ENCODE results near the gene SPA17.

Gene SPA17

DNA sequence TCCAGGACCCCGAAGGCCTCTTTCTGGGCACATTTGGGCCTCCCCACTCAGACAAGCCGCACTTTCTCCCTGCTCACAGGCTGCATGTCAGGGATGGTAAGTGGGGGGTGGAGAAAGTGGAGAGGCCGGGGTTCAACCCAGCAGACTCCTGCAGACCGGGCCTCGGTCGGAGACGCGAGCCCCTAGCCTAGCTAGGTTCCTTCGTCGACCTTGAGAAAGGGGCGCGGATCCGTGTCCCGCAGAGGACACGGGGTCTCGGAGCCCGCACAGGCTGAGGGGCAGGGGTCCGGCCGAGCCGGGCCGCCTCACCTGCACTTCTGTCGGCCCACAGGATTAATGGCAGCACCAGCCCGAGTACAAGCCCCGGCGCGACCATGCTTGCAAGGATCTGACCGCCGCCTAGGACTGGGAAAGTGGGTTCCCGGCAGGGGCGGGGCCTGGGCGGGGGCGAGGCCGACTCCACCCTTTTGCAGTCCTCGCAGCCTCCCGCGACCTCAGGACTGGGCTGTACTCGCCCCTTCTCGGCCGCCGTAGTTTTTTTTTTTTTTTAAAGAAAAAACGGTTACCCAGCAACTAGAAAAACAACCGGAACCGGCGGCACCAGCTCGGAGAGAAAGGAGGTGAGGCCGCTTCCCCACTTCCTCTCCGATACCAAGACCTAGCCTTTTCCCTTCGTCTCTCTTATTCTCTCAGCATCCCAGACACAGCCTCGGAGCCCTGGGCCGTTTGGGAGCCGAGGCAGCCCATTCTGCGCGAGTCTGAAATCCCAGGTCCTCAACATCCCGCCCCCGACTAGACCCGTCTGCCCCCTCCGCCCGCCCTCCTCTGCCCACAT, at the start of gene SPA17, which contains the start of gene SIAE:
Gene SPA17 (plus strand): TSS at position 572 of the 835 bp plus-strand sequence. CDS start 1,361 bp downstream, outside the sequence.
Gene SIAE (minus strand): TSS at position 407 of the 835 bp plus-strand sequence. CDS start 31 bp downstream, at position 376.
- peak; percentile 85 for DNase-seq (ENCODE audit: low read depth)

GRCh38 chr11:124625504-124626168, 48.1 kb upstream of the SPA17 start:
- no peak for DNase-seq (ENCODE audit: low read depth)

- DNase-seq (ENCODE audit: low read depth): no peak
These were observed 46.2 kb upstream of the SPA17 start for GRCh38 chr11:124627546-124627945.

- DNase-seq (ENCODE audit: low read depth): no peak
These were observed 43.7 kb upstream of the SPA17 start for GRCh38 chr11:124629961-124630360.

GRCh38 chr11:124633355-124633754, 40.3 kb upstream of the SPA17 start:
- no peak for DNase-seq (ENCODE audit: low read depth)

- no peak for DNase-seq (ENCODE audit: low read depth)
These were observed 37.8 kb upstream of the SPA17 start for GRCh38 chr11:124635932-124636331.

- DNase-seq (ENCODE audit: low read depth): no peak
These were observed 35.2 kb upstream of the SPA17 start for GRCh38 chr11:124638500-124638899.

DNA sequence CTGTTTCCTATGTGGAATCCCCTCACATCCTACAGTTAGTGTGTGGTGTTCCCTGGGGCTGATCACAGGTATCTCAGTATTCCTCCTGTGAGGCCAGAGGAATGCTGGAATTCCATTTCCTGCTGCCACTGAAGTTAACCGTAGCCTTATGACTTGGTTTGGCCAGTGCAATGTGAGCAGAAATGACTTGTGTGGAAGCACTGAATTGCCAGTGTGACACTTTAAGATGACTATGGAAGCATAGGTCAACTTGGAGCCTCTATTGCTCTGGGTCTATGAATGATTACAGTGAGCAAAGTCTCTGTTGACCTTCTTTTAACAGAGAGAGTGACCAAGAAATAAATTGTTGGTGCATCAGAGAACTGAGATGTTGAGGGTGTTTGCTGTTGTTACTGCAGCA, 34.5 kb upstream of the SPA17 start:
- no peak for DNase-seq (ENCODE audit: low read depth)

GRCh38 chr11:124640666-124641065, 33.0 kb upstream of the SPA17 start:
- no peak for DNase-seq (ENCODE audit: low read depth)

GRCh38 chr11:124642628-124643027, 31.1 kb upstream of the SPA17 start:
- no peak for DNase-seq (ENCODE audit: low read depth)

GRCh38 chr11:124643042-124643604, 30.6 kb upstream of the SPA17 start:
- no peak for DNase-seq (ENCODE audit: low read depth)

- DNase-seq (ENCODE audit: low read depth): peak; percentile 93
These were observed 29.9 kb upstream of the SPA17 start for GRCh38 chr11:124643605-124644425.

DNA sequence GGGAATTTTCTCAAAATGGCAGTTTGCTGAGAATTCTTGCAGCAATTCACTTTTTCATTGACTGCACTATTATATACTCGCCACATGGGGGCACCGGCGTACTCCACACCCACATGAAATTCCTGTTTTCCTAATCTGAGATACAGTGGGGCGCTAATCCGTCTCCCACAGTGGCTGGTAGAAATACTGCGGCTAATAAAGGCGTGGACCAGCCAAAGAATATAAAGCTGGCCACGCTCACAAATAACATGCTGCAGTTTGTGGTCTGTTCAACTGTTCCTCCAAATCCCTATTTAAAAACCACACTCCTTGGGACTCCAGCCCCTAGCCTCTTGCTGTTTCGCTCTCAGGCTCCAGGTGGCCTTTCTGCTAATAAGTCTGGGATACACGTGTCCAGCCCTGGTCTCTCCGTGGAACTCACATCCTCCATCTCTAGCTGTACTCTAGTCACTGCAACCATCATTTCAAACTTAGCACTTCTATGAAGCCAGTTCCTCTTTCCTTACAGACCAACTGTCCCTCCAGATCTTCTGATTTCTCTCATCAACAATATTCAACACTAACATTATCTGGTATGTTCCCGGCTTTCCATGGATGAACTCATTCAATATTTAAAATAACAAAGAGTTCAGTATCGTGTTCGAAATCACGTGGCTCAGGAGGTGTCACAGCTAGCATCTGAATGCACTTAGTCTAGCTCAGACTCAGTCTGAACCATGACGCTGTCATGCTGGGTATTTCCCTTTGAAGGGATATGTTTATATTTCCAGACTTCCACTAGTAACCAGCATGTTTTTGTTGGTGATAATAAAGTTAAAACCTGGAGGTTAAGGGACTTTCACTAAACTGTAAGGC, 29.1 kb upstream of the SPA17 start:
- no peak for DNase-seq (ENCODE audit: low read depth)

GRCh38 chr11:124646148-124646547, 27.6 kb upstream of the SPA17 start:
- no peak for DNase-seq (ENCODE audit: low read depth)

GRCh38 chr11:124648610-124649009, 25.1 kb upstream of the SPA17 start:
- DNase-seq (ENCODE audit: low read depth): no peak

- no peak for DNase-seq (ENCODE audit: low read depth)
These were observed 16.7 kb upstream of the SPA17 start for GRCh38 chr11:124656774-124657630.

- DNase-seq (ENCODE audit: low read depth): no peak
These were observed 15.8 kb upstream of the SPA17 start for GRCh38 chr11:124657904-124658303.

GRCh38 chr11:124658501-124658900, 15.2 kb upstream of the SPA17 start:
- no peak for DNase-seq (ENCODE audit: low read depth)

DNA sequence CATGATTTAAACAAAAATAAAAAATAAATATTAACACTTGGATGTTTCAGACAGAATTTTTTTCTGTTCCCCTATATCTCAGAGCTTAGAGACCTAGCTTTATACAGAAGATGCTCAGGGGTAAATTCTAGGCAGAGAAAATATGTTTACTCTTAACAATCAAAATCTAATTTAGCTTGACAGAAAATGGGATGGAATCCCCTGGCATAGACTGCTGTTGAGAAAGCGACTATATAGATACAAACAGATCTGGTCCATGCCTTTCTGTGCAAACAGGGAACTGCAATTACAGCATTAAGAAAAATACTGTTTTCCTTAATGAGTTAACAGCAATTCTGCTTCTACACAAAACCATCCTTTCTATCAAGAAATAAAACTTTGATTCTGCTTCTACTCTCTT, 14.7 kb upstream of the SPA17 start:
- DNase-seq (ENCODE audit: low read depth): no peak

GRCh38 chr11:124661553-124661952, 12.2 kb upstream of the SPA17 start:
- no peak for DNase-seq (ENCODE audit: low read depth)
